ENCODE data around the gene RAX2.

Gene RAX2

GRCh38 chr19:3809881-3810707 lies 38.1 kb upstream of the RAX2 start:
- H3K9me3 ChIP-seq (ENCODE audit: control insufficient read depth, low read length), result no peaks in the 10 kb centered on the region
- no peak for DNase-seq (ENCODE audit: low read depth)
- H3K4me3 ChIP-seq (ENCODE audit: low read length), result no peak overlapping the region
- no peak overlapping the region for H3K9ac ChIP-seq (ENCODE audit: low read length)
- no peaks in the 10 kb centered on the region for H3K4me1 ChIP-seq (ENCODE audit: control insufficient read depth, insufficient read depth, low read length)
- H3K36me3 ChIP-seq (ENCODE audit: control insufficient read depth, insufficient read depth, low read length, severe bottlenecking), result no peaks in the 10 kb centered on the region
- H3K27me3 ChIP-seq (replicated peaks; ENCODE audit: control insufficient read depth, insufficient read depth, low read length), result peaks cover 25% of the 10 kb centered on the region

DNA sequence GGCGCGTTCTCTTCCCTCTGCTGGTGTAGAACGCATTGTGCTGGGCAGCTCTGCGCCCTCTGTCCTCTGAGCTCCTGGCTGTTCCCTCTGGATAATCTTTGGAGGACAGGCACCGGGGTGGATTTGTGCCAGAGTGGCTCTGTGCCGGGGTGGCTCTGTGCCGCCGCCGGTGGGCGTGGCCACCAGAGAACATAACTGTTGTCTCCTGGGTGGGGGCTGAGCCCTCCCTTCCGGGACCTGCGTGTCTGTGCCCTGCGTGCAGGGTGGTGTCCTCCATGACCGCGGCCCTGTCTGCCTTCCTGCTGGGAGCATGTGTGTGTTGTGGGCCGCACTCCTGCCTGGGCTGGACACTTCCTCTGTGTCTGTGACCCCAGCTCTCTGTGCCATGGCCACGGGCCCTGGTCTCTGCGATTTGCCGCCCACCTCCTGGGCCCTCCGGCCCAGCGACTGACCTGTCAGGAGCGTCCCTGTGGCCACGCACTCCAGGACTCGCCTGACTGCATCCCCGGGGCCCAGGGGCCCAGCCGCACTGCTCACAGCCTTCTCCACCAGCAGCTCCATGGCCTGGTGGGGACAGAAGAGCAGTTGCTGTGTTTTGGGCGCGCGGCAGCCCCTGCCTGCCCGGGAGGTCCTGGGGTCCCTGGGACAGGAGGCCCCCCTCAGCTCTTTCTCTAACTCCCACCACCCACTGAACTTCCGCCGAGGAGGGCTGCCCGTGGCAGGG lies 36.6 kb upstream of the RAX2 start:
- no peak overlapping the region for H3K4me3 ChIP-seq (ENCODE audit: low read length)
- H3K9ac ChIP-seq (ENCODE audit: low read length), result no peak overlapping the region
- H3K27me3 ChIP-seq (replicated peaks; ENCODE audit: control insufficient read depth, insufficient read depth, low read length), result peaks cover 25% of the 10 kb centered on the region
- no peaks in the 10 kb centered on the region for H3K4me1 ChIP-seq (ENCODE audit: control insufficient read depth, insufficient read depth, low read length)
- DNase-seq (ENCODE audit: low read depth), result no peak
- no peaks in the 10 kb centered on the region for H3K36me3 ChIP-seq (ENCODE audit: control insufficient read depth, insufficient read depth, low read length, severe bottlenecking)
- no peaks in the 10 kb centered on the region for H3K9me3 ChIP-seq (ENCODE audit: control insufficient read depth, low read length)

GRCh38 chr19:3807574-3808354 lies 35.7 kb upstream of the RAX2 start:
- Histone ChIP-seq H3K9me3 (ENCODE audit: control insufficient read depth, low read length) (no peaks in the 10 kb centered on the region), H3K36me3 (ENCODE audit: control insufficient read depth, insufficient read depth, low read length, severe bottlenecking) (no peaks in the 10 kb centered on the region), H3K4me3 (ENCODE audit: low read length) (no peak overlapping the region), H3K9ac (ENCODE audit: low read length) (no peak overlapping the region), H3K27me3 (replicated peaks; ENCODE audit: control insufficient read depth, insufficient read depth, low read length) (peaks cover 21% of the 10 kb centered on the region), H3K4me1 (ENCODE audit: control insufficient read depth, insufficient read depth, low read length) (no peaks in the 10 kb centered on the region)
- no peak for DNase-seq (ENCODE audit: low read depth)

DNA sequence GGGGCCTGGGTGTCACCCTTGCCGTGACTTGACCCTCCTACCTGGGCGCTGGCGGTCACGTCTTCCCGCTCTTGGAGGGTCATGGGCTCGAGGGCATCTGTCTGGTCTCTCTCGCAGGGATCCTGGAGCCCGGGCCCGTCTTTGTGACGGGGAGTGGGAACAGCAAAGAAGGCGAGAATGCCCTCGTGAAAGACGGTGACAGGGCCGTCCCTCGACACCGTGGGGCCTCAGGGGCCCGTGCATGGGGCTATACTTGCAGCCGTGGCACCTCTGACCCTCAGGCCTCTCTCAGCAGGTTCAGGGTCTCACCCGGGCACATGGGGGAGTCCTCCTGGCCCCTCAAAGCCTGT lies 35.1 kb upstream of the RAX2 start:
- Histone ChIP-seq H3K36me3 (ENCODE audit: control insufficient read depth, insufficient read depth, low read length, severe bottlenecking) (no peaks in the 10 kb centered on the region), H3K9ac (ENCODE audit: low read length) (no peak overlapping the region), H3K9me3 (ENCODE audit: control insufficient read depth, low read length) (no peaks in the 10 kb centered on the region), H3K4me1 (ENCODE audit: control insufficient read depth, insufficient read depth, low read length) (no peaks in the 10 kb centered on the region), H3K4me3 (ENCODE audit: low read length) (no peak overlapping the region), H3K27me3 (replicated peaks; ENCODE audit: control insufficient read depth, insufficient read depth, low read length) (peaks cover 21% of the 10 kb centered on the region)
- no peak for DNase-seq (ENCODE audit: low read depth)

GRCh38 chr19:3805859-3806258 lies 33.8 kb upstream of the RAX2 start:
- Histone ChIP-seq H3K4me3 (ENCODE audit: low read length) (no peak overlapping the region), H3K27me3 (replicated peaks; ENCODE audit: control insufficient read depth, insufficient read depth, low read length) (peaks cover 32% of the 10 kb centered on the region), H3K9me3 (ENCODE audit: control insufficient read depth, low read length) (no peaks in the 10 kb centered on the region), H3K9ac (ENCODE audit: low read length) (no peak overlapping the region), H3K4me1 (ENCODE audit: control insufficient read depth, insufficient read depth, low read length) (no peaks in the 10 kb centered on the region), H3K36me3 (ENCODE audit: control insufficient read depth, insufficient read depth, low read length, severe bottlenecking) (no peaks in the 10 kb centered on the region)
- no peak for DNase-seq (ENCODE audit: low read depth)

DNA sequence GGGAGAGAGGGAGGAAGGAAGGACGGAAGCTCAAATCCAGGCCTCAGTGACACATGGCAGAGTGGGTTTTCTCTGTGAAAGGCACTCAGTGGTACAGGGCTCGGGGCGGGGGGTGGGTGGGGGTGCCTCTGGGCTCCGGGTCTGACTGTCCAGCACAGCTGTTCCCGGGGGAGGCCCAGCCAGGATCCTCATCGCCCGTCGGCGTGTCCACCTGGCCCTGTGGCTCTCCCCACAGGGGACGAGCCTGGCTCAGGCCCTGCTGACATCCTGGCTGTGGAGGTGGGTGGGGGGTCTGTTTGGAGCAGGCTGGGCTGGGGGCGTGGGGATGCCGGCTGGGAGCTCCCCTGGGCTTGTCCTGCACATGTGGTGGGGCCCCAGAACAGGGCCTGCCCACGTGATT lies 32.4 kb upstream of the RAX2 start:
- Histone ChIP-seq H3K9ac (ENCODE audit: low read length) (no peak overlapping the region), H3K4me1 (ENCODE audit: control insufficient read depth, insufficient read depth, low read length) (no peaks in the 10 kb centered on the region), H3K4me3 (ENCODE audit: low read length) (no peak overlapping the region), H3K27me3 (replicated peaks; ENCODE audit: control insufficient read depth, insufficient read depth, low read length) (peaks cover 25% of the 10 kb centered on the region), H3K9me3 (ENCODE audit: control insufficient read depth, low read length) (no peaks in the 10 kb centered on the region), H3K36me3 (ENCODE audit: control insufficient read depth, insufficient read depth, low read length, severe bottlenecking) (no peaks in the 10 kb centered on the region)
- no peak for DNase-seq (ENCODE audit: low read depth)

DNA sequence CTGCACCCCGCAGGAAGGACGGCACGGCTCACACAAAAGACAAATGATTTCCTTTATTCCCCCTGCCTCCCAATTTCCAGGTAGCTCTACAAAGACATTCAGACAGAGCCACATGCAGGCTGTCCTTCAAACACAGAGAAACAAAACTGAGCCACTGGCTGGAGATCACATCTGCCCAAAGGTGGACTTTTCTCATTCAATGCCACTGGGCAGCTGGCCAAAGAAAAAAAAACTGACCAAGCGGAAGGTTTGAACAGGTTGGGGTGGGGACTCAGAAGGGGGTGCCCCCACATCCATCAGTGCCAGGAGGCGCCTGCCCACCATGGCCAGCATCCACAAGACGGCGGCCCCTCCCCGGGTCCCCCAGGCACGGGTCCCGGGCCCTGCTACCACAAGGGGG lies 32.0 kb upstream of the RAX2 start:
- Histone ChIP-seq H3K4me1 (ENCODE audit: control insufficient read depth, insufficient read depth, low read length) (no peaks in the 10 kb centered on the region), H3K9me3 (ENCODE audit: control insufficient read depth, low read length) (no peaks in the 10 kb centered on the region), H3K9ac (ENCODE audit: low read length) (no peak overlapping the region), H3K27me3 (replicated peaks; ENCODE audit: control insufficient read depth, insufficient read depth, low read length) (peaks cover 26% of the 10 kb centered on the region), H3K36me3 (ENCODE audit: control insufficient read depth, insufficient read depth, low read length, severe bottlenecking) (no peaks in the 10 kb centered on the region), H3K4me3 (ENCODE audit: low read length) (no peak overlapping the region)
- no peak for DNase-seq (ENCODE audit: low read depth)

GRCh38 chr19:3803114-3803888 lies 31.3 kb upstream of the RAX2 start:
- no peaks in the 10 kb centered on the region for H3K4me1 ChIP-seq (ENCODE audit: control insufficient read depth, insufficient read depth, low read length)
- peaks cover 26% of the 10 kb centered on the region for H3K27me3 ChIP-seq (replicated peaks; ENCODE audit: control insufficient read depth, insufficient read depth, low read length)
- H3K4me3 ChIP-seq (ENCODE audit: low read length), result no peak overlapping the region
- H3K36me3 ChIP-seq (ENCODE audit: control insufficient read depth, insufficient read depth, low read length, severe bottlenecking), result no peaks in the 10 kb centered on the region
- DNase-seq (ENCODE audit: low read depth), result no peak
- no peaks in the 10 kb centered on the region for H3K9me3 ChIP-seq (ENCODE audit: control insufficient read depth, low read length)
- no peak overlapping the region for H3K9ac ChIP-seq (ENCODE audit: low read length)

DNA sequence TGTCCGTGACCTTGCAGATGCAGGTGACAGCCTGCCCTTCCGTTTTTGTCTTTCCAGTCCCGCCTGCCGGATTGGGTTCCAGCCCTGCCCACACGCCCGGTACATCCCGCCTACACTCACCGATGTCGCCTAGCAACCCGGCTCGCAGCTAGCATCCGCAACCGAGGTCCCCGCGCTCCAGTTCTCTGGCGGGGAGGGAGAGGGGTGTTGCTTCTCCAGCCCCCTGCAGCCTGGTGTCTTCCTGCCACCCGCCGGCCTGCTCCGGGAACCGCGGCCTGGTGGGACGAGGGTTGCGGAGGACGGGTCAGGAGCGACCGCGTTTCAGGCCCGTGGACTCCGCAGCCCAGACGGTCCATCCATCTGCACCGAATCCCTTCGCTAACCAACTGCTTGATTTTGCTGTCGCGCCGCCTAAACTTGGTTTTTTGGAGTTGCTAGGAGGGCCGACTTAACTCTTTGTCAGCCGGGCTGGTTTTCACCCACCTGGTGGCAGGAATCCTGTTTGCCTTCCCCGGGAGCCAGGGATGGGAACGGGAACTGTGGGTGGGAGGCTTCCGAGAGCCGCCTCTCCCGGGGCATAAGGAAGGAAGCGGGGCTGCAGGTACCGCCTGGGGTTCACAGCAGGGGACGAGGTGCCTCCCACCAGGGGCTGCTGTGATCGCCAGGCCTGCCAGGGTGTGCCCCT lies 29.5 kb upstream of the RAX2 start:
- H3K27me3 ChIP-seq (replicated peaks; ENCODE audit: control insufficient read depth, insufficient read depth, low read length), result peaks cover 26% of the 10 kb centered on the region

DNA sequence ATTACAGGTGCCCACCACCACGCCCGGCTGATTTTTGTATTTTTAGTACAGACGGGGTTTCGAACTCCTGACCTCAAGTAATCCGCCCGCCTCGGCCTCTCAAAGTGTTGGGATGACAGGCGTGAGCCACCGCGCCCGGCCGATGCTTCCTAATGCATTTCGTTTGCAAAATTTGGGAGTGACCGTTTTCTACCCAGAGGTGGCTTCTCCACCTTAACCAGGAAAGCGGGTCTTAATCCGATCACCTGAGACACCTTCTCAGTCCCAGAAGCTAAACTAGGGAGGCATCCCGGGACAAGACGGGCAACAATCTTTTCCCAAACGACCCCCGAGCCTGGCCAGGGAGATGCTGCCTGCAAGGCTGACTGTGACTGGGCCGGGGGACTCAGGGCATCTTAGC lies 29.0 kb upstream of the RAX2 start:
- peaks cover 9% of the 10 kb centered on the region for H3K9me3 ChIP-seq (ENCODE audit: control insufficient read depth, low read length)
- no peaks in the 10 kb centered on the region for H3K36me3 ChIP-seq (ENCODE audit: control insufficient read depth, insufficient read depth, low read length, severe bottlenecking)
- no peaks in the 10 kb centered on the region for H3K4me1 ChIP-seq (ENCODE audit: control insufficient read depth, insufficient read depth, low read length)
- H3K4me3 ChIP-seq (ENCODE audit: low read length), result no peak overlapping the region
- DNase-seq (ENCODE audit: low read depth), result no peak
- H3K27me3 ChIP-seq (replicated peaks; ENCODE audit: control insufficient read depth, insufficient read depth, low read length), result peaks cover 26% of the 10 kb centered on the region
- H3K9ac ChIP-seq (ENCODE audit: low read length), result no peak overlapping the region

More for the DNA sequence above, 29.5 kb upstream of the RAX2 start:
- H3K9ac ChIP-seq (ENCODE audit: low read length), result no peak overlapping the region
- H3K36me3 ChIP-seq (ENCODE audit: control insufficient read depth, insufficient read depth, low read length, severe bottlenecking), result no peaks in the 10 kb centered on the region
- peak; percentile 46 for DNase-seq (ENCODE audit: low read depth)
- H3K4me3 ChIP-seq (ENCODE audit: low read length), result no peak overlapping the region
- H3K9me3 ChIP-seq (ENCODE audit: control insufficient read depth, low read length), result peaks cover 4% of the 10 kb centered on the region
- no peaks in the 10 kb centered on the region for H3K4me1 ChIP-seq (ENCODE audit: control insufficient read depth, insufficient read depth, low read length)

All from adipocyte (in vitro differentiated cells).